Vagina (tissue), 2 donors: ENCODE measurements around the gene COBL. TPM values are rescaled to one million over a fixed set of nuclear protein-coding genes. Genes with fewer than 3 reads are reported as not detected.

Experiments used
- DNase-seq, 2 donors: peaks; one replicate each; pipeline ENCODE4 v3.0.0-alpha.2; 2017; ENCODE audit errors: extremely low spot score in 2 of 2
- H3K27ac ChIP-seq: fragments of 200-600 bp; sonication (generic); one replicate; pipeline ENCODE4 v1.5.1; 2019
- H3K27me3 ChIP-seq: fragments of 200-600 bp; sonication (generic); one replicate; pipeline ENCODE4 v1.5.1; 2019
- H3K36me3 ChIP-seq, 2 donors: fragments of 200-600 bp; sonication (generic); one replicate each; pipeline ENCODE4 v1.5.1; 2017 to 2019
- H3K4me1 ChIP-seq: fragments of 200-600 bp; sonication (generic); one replicate; pipeline ENCODE4 v1.5.1; 2019
- H3K4me3 ChIP-seq, 2 donors: fragments of 200-600 bp; sonication (generic); 1 replicate in 1 of 2; 2 replicates in 1 of 2; pipeline ENCODE4 v1.5.1; 2016 to 2019
- H3K9me3 ChIP-seq: fragments of 200-600 bp; sonication (generic); one replicate; pipeline ENCODE4 v1.5.1; 2019
- CTCF ChIP-seq, 3 experiments: fragments of 450-650 bp in 2 of 3; fragments of 200-600 bp in 1 of 3; sonication (generic) in 1 of 3; IDR thresholded peaks; one replicate each; pipeline ENCODE4 v1.5.1; 2017 to 2019; ENCODE audit warnings: antibody characterized with exemption in 3 of 3, mild to moderate bottlenecking in 2 of 3, moderate library complexity in 2 of 3
- POLR2A ChIP-seq, 2 donors: fragments of 450-650 bp; IDR thresholded peaks; one replicate each; pipeline ENCODE4 v1.6.1; 2017; ENCODE audit warnings: antibody characterized with exemption in 2 of 2, mild to moderate bottlenecking in 2 of 2, moderate library complexity in 2 of 2
- POLR2AphosphoS5 ChIP-seq, 2 donors: sonication (generic); formaldehyde crosslinking; IDR thresholded peaks; one replicate each; pipeline ENCODE4 v1.9.0; 2017; ENCODE audit warnings: antibody characterized with exemption in 2 of 2, mild to moderate bottlenecking in 2 of 2, low read depth in 1 of 2; ENCODE audit not compliant: insufficient read depth in 1 of 2
- intact Hi-C: fragments of 100-400 bp; cut with DNase I; formaldehyde crosslinking; loops from one replicate; pipeline ENCODE4 v1.15.1; 2023
- total RNA-seq: library from RNA; depleted of rRNA; stranded (reverse); fragments of >200 nt; gene quantifications from one replicate; pipeline ENCODE4 v1.2.3, GENCODE V29; 2016

COBL gene
- total RNA-seq, 1 donor from 2014 or later, result 9.3 TPM

GRCh38 chr7:50982626-50983025 lies 334.0 kb downstream of the COBL start:
- Histone ChIP-seq H3K4me3 (no peak overlapping the region), H3K4me1 (no peaks in the 10 kb centered on the region), H3K36me3 (no peaks in the 10 kb centered on the region), H3K9me3 (no peaks in the 10 kb centered on the region), H3K27ac (no peak overlapping the region), H3K27me3 (no peaks in the 10 kb centered on the region)
- intact Hi-C loops, result no loop called here
- no peak for TF ChIP-seq POLR2AphosphoS5 (IDR thresholded peaks at IDR 0.05; ENCODE audit: insufficient read depth in 1 of 2, low read depth in 1 of 2)
- no peak for TF ChIP-seq POLR2A (IDR thresholded peaks at IDR 0.05)
- TF ChIP-seq CTCF (IDR thresholded peaks at IDR 0.05), result no peak
- no peak for DNase-seq

GRCh38 chr7:50981743-50982142 lies 334.9 kb downstream of the COBL start:
- Histone ChIP-seq H3K27me3 (no peaks in the 10 kb centered on the region), H3K4me3 (no peak overlapping the region), H3K27ac (no peak overlapping the region), H3K4me1 (no peaks in the 10 kb centered on the region), H3K9me3 (no peaks in the 10 kb centered on the region), H3K36me3 (no peaks in the 10 kb centered on the region)
- DNase-seq, result no peak
- no peak for TF ChIP-seq CTCF (IDR thresholded peaks at IDR 0.05)
- TF ChIP-seq POLR2AphosphoS5 (IDR thresholded peaks at IDR 0.05; ENCODE audit: insufficient read depth in 1 of 2, low read depth in 1 of 2), result no peak
- TF ChIP-seq POLR2A (IDR thresholded peaks at IDR 0.05), result no peak
- intact Hi-C loops, result no loop called here

- DNase-seq, result no peak
- Histone ChIP-seq H3K27ac (no peak overlapping the region), H3K4me3 (no peak overlapping the region)
Measured at GRCh38 chr7:50980411-50980810, 336.2 kb downstream of the COBL start.

GRCh38 chr7:50978633-50979215 lies 337.9 kb downstream of the COBL start:
- Histone ChIP-seq H3K27ac (no peak overlapping the region), H3K36me3 (no peaks in the 10 kb centered on the region), H3K9me3 (no peaks in the 10 kb centered on the region), H3K4me1 (no peaks in the 10 kb centered on the region), H3K27me3 (no peaks in the 10 kb centered on the region), H3K4me3 (no peak overlapping the region)
- intact Hi-C loops, result no loop called here
- TF ChIP-seq CTCF (IDR thresholded peaks at IDR 0.05) (no peak), POLR2A (IDR thresholded peaks at IDR 0.05) (no peak), POLR2AphosphoS5 (IDR thresholded peaks at IDR 0.05; ENCODE audit: insufficient read depth in 1 of 2, low read depth in 1 of 2) (no peak)
- no peak for DNase-seq

More at GRCh38 chr7:50980411-50980810, 336.2 kb downstream of the COBL start:
- Histone ChIP-seq H3K4me1 (no peaks in the 10 kb centered on the region), H3K36me3 (no peaks in the 10 kb centered on the region), H3K9me3 (no peaks in the 10 kb centered on the region), H3K27me3 (no peaks in the 10 kb centered on the region)
- TF ChIP-seq POLR2AphosphoS5 (IDR thresholded peaks at IDR 0.05; ENCODE audit: insufficient read depth in 1 of 2, low read depth in 1 of 2) (no peak), POLR2A (IDR thresholded peaks at IDR 0.05) (no peak), CTCF (IDR thresholded peaks at IDR 0.05) (no peak)
- intact Hi-C loops, result no loop called here

- H3K27me3 ChIP-seq, result no peaks in the 10 kb centered on the region
- no peak for DNase-seq
- no peak for TF ChIP-seq POLR2A (IDR thresholded peaks at IDR 0.05)
- no peak for TF ChIP-seq POLR2AphosphoS5 (IDR thresholded peaks at IDR 0.05; ENCODE audit: insufficient read depth in 1 of 2, low read depth in 1 of 2)
- TF ChIP-seq CTCF (IDR thresholded peaks at IDR 0.05), result no peak
- no peak overlapping the region for H3K4me3 ChIP-seq
- no peaks in the 10 kb centered on the region for H3K4me1 ChIP-seq
- no peaks in the 10 kb centered on the region for H3K9me3 ChIP-seq
- intact Hi-C loops, result no loop called here
- no peak overlapping the region for H3K27ac ChIP-seq
- no peaks in the 10 kb centered on the region for H3K36me3 ChIP-seq
Measured at GRCh38 chr7:50977421-50977820, 339.2 kb downstream of the COBL start.
